D721Med (cell line): ENCODE measurements around the gene LPP.
"Not testable (repeated sequence)": the region's sequence is repeated elsewhere in the genome, so short reads cannot be mapped to it uniquely, and the experiment has no call there.

Source experiments
- DNase-seq: peaks from one replicate; pipeline ENCODE4 v3.0.0; 2011; ENCODE audit warnings: low spot score; ENCODE audit not compliant: insufficient read length
- FAIRE-seq: peaks from 2 replicates; lab custom pipeline; 2011; peaks lifted over from hg19 to GRCh38; lab: Jason Lieb, UNC
- CTCF ChIP-seq: IDR thresholded peaks from 2 replicates; pipeline ENCODE4 v1.5.1; 2012; ENCODE audit warnings: mild to moderate bottlenecking, control low read depth; ENCODE audit not compliant: insufficient read depth; ENCODE audit errors: missing control alignments

The LPP gene

GRCh38 chr3:188421151-188421821 is 267.3 kb downstream of the LPP start:
- TF ChIP-seq CTCF = no peak
- FAIRE-seq (no peak), DNase-seq (no peak)

GRCh38 chr3:188421836-188422540 is 268.0 kb downstream of the LPP start:
- FAIRE-seq = no peak
- no peak for DNase-seq
- TF ChIP-seq CTCF = no peak

GRCh38 chr3:188427981-188428380 is 274.0 kb downstream of the LPP start:
- not testable (repeated sequence) for DNase-seq, FAIRE-seq

GRCh38 chr3:188431040-188431439 is 277.1 kb downstream of the LPP start:
- no peak for TF ChIP-seq CTCF
- FAIRE-seq (no peak), DNase-seq (no peak)

- no peak for FAIRE-seq
- TF ChIP-seq CTCF = no peak
- DNase-seq = no peak
Observed at GRCh38 chr3:188431553-188431952, 277.6 kb downstream of the LPP start.

- no peak for TF ChIP-seq CTCF
- DNase-seq (no peak), FAIRE-seq (no peak)
Observed at GRCh38 chr3:188432802-188433520, 279.0 kb downstream of the LPP start.

GRCh38 chr3:188433521-188434150 is 279.7 kb downstream of the LPP start:
- TF ChIP-seq CTCF = no peak
- DNase-seq (no peak), FAIRE-seq (no peak)
